Psoas muscle (tissue), 8 donors: ENCODE data around the gene CAMK2A. TPM values are rescaled to one million over a fixed set of nuclear protein-coding genes. Genes with fewer than 3 reads are reported as not detected.

Experiments used
- ATAC-seq, 4 donors: fragments of 200-7000 bp; cut with Tn5 transposase; one replicate each; pipeline ENCODE4 v1.9.1; 2020; ENCODE audit warnings: moderate library complexity in 3 of 4, mild to moderate bottlenecking in 2 of 4
- DNase-seq, 2 donors: peaks; one replicate each; pipeline ENCODE4 v3.0.0-alpha.2; 2020
- H3K27ac ChIP-seq: fragments of 200-600 bp; one replicate; pipeline ENCODE4 v1.8.0; 2022
- H3K27me3 ChIP-seq, 3 donors: fragments of 200-600 bp in 1 of 3; one replicate each; pipeline versions ENCODE4 v1.6.1 to v1.8.0; 2013 to 2022; ENCODE audit warnings: low read length in 2 of 3, mild to moderate bottlenecking in 2 of 3, moderate library complexity in 1 of 3; ENCODE audit not compliant: insufficient read depth in 3 of 3
- H3K36me3 ChIP-seq, 2 donors: fragments of 200-600 bp in 1 of 2; one replicate each; pipeline versions ENCODE4 v1.6.1 to v1.8.0; 2013 to 2022; ENCODE audit warnings: low read depth in 1 of 2, mild to moderate bottlenecking in 1 of 2, moderate library complexity in 1 of 2; ENCODE audit not compliant: insufficient read depth in 1 of 2
- H3K4me1 ChIP-seq: fragments of 200-600 bp; one replicate; pipeline ENCODE4 v1.8.0; 2022
- H3K4me3 ChIP-seq: fragments of 200-600 bp; one replicate; pipeline ENCODE4 v1.8.0; 2022; ENCODE audit warnings: mild to moderate bottlenecking
- H3K9me3 ChIP-seq: fragments of 200-600 bp; one replicate; pipeline ENCODE4 v1.8.0; 2022
- WGBS, 3 donors: extraction: QIAGEN DNeasy Blood & Tissue Kit; methylation state at CpG; one replicate each; pipeline versions ENCODE4 v1.1.6 to v1.1.7; 2013; 5-methylcytosine and 5-hydroxymethylcytosine counted together
- intact Hi-C, 2 donors: fragments of 100-400 bp; cut with DNase I; formaldehyde crosslinking; loops; one replicate each; pipeline versions ENCODE4 v1.11.0 to v1.14.2; 2022
- polyA plus RNA-seq, 3 donors: library from polyadenylated mRNA; stranded (reverse); fragments of 200-250 nt; gene quantifications; one replicate each; pipeline ENCODE4 v1.2.3, GENCODE V29; 2013
- total RNA-seq, 4 donors: library from RNA; stranded (reverse); fragmentation: NEBNext Ultra II Directional in 2 of 4; extraction: Animal tissue kit (Norgen Biotek cat#: 25700) in 2 of 4; gene quantifications; one replicate each; pipeline versions ENCODE4 v1.2.1 to v1.2.4, GENCODE V29; 2021 to 2023
- TF ChIP-seq, protein P1 (sequence below): fragments of 200-600 bp; IDR thresholded peaks from one replicate; pipeline ENCODE4 v1.8.0; 2022; ENCODE audit warnings: antibody characterized with exemption
- donor health status: healthy with polysubstance abuse.
- donor health status: DM: no; HTN: no; CAD: no; lungs with moderate emphysema.
- donor health status: Bipolar disorder and iron deficiency.
- donor health status: healthy.
- donor health status: DM: yes; HTN: yes; CAD: no.
- donor health status: DM: no; HTN: no; CAD: no.
- donor health status: DM: no; HTN: no; CAD: no.
- donor health status: DM: yes; HTN: yes; CAD: no.

CAMK2A gene
- total and polyA plus RNA-seq, 7 donors: 8.1 to 118 (median 45.3) TPM

DNA sequence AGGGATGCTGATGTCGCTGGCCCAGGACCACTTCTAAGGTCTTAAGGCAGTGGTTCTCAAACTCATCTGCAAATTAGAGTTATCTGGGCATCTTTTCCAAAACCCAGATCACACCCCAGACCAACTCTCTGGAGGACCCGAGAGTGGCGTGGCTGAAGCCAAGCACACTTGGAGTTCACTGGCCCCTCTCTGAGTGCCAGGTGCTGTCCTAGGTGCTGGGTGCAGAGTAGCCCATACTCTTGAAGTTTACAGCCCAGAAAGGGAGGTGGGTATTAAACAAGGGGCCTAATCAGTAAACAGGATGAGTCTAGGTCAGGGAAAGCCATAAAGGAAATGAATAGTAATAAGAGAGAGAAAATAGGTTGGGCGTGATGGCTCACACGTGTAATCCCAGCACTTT, 17.6 kb downstream of the CAMK2A start:
- intact Hi-C loops: loop anchor here in 1 of 2 donors (5.0 to 10.0 kb wide), 2 partner anchors 80 to 163 kb away; no protein-coding TSS in a partner anchor

DNA sequence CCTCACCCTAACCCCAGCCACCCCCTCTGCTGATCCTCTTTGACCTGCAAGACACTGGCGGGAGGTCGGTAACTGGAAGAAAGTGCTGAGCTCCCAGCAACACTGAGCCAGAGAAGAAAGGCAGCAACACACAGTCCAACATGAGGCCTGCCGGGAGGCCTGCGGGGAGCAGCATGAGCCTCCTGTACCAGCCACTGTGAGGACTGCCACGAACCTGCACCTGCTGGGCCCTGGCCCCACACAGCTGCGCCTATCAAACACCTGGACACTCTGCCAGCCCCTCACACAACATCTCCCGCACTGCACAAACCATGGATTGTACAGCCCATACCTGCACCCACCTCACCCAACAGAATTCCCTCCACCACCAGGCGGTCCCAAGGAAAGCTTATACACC, 18.3 kb downstream of the CAMK2A start:
- H3K9me3 ChIP-seq: no peaks in the 10 kb centered on the region
- no peak for ATAC-seq
- WGBS, 3 donors: 81 to 93% (median 84%) methylated on average over 8 of the region's 8 CpGs
- no peak overlapping the region for H3K4me3 ChIP-seq
- DNase-seq: no peak
- intact Hi-C loops: loop anchor here in 1 of 2 donors (5.0 to 10.0 kb wide), 2 partner anchors 81 to 164 kb away; no protein-coding TSS in a partner anchor
- H3K27ac ChIP-seq: no peak overlapping the region
- H3K36me3 ChIP-seq: no peaks in the 10 kb centered on the region
- peaks cover 9% of the 10 kb centered on the region for H3K4me1 ChIP-seq
- H3K27me3 ChIP-seq: no peaks in the 10 kb centered on the region
- TF ChIP-seq, protein P1, sequence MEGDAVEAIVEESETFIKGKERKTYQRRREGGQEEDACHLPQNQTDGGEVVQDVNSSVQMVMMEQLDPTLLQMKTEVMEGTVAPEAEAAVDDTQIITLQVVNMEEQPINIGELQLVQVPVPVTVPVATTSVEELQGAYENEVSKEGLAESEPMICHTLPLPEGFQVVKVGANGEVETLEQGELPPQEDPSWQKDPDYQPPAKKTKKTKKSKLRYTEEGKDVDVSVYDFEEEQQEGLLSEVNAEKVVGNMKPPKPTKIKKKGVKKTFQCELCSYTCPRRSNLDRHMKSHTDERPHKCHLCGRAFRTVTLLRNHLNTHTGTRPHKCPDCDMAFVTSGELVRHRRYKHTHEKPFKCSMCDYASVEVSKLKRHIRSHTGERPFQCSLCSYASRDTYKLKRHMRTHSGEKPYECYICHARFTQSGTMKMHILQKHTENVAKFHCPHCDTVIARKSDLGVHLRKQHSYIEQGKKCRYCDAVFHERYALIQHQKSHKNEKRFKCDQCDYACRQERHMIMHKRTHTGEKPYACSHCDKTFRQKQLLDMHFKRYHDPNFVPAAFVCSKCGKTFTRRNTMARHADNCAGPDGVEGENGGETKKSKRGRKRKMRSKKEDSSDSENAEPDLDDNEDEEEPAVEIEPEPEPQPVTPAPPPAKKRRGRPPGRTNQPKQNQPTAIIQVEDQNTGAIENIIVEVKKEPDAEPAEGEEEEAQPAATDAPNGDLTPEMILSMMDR: no peak

More for the DNA sequence above, 17.6 kb downstream of the CAMK2A start:
- Histone ChIP-seq H3K9me3 (no peaks in the 10 kb centered on the region), H3K27me3 (no peaks in the 10 kb centered on the region), H3K36me3 (no peaks in the 10 kb centered on the region), H3K27ac (no peak overlapping the region), H3K4me3 (no peak overlapping the region), H3K4me1 (peaks cover 9% of the 10 kb centered on the region)
- TF ChIP-seq, protein P1: no peak
- ATAC-seq (no peak), DNase-seq (no peak)
- 69 to 76% (median 71%) methylated on average over 5 of the region's 5 CpGs for WGBS, 3 donors

DNA sequence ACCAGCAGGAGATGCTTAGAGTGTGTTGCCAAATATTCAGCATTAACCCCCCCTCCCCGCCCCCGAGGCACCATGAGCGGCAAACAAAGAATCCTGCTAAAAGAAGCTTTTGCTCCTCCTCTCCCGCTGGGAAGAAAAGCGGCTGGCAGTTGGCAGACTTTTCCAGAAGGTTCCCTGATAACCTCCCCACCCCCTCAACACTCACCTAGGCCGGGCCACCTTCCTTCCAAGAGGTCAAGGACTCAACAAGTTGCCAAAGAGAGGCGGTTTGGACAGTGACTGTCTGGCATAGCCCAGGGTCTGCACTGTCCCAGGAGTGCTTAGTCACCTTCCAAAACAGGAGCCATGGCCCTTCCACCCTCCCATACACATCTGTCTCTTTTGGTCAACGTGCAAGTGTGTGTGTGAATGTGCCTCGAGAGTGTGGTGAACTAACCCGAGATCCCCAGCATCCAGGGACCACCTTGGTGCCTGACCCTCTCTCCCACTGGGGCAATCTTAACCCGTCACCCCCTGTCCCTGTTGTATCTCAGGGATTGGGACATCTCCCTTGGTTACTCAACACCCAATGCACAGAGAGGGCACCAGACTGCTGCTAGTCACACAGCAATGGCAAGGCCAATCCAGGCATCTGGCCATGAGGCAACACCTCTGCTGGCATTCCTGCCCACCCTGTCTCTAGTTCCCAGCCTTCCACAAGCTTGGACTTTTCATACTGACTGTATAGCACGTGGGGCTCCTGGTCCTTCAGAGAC, 18.9 kb downstream of the CAMK2A start:
- DNase-seq (peak; percentile 33 to 65), ATAC-seq (peak; percentile 94 to 96 (median 96))
- 51 to 57% (median 54%) methylated on average over 12 of the region's 12 CpGs for WGBS, 3 donors
- Histone ChIP-seq H3K9me3 (no peaks in the 10 kb centered on the region), H3K27me3 (no peaks in the 10 kb centered on the region), H3K36me3 (no peaks in the 10 kb centered on the region), H3K27ac (no peak overlapping the region), H3K4me3 (no peak overlapping the region), H3K4me1 (peaks cover 9% of the 10 kb centered on the region)
- intact Hi-C loops: loop anchor here in 1 of 2 donors (5.0 to 10.0 kb wide), 2 partner anchors 82 to 164 kb away; no protein-coding TSS in a partner anchor
- TF ChIP-seq, protein P1: no peak

DNA sequence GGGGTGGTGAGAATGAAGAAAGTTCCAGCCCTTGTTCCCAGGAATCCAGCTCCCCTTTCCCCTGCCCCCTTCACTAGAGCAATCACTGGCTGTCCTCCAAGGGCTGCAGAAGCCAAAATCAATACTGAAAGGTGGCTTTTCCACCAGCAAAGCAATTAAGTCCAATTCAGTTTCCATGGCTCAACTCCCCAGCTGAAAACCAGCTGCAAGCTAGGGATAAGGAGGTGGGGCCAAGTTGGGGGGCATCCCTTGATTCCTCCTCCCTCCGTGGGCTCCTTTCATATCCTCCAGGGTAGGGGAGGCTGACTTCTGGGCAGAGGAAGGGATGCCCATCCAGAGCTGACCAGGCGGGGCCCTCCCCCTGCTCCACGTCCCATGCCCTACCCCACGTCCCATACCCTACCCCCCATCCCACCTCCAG, 22.7 kb downstream of the CAMK2A start:
- WGBS, 3 donors: 87 to 89% (median 88%) methylated on average over 4 of the region's 4 CpGs
- no peak overlapping the region for H3K27ac ChIP-seq
- intact Hi-C loops: no loop called here
- peaks cover 24% of the 10 kb centered on the region for H3K4me1 ChIP-seq
- DNase-seq (no peak), ATAC-seq (no peak)
- no peaks in the 10 kb centered on the region for H3K27me3 ChIP-seq
- no peaks in the 10 kb centered on the region for H3K36me3 ChIP-seq
- no peaks in the 10 kb centered on the region for H3K9me3 ChIP-seq
- TF ChIP-seq, protein P1: no peak
- no peak overlapping the region for H3K4me3 ChIP-seq
